ENCODE measurements around the gene MSH6.
"Not testable (repeated sequence)": the region's sequence is repeated elsewhere in the genome, so short reads cannot be mapped to it uniquely, and the experiment has no call there.

MSH6 gene

DNA sequence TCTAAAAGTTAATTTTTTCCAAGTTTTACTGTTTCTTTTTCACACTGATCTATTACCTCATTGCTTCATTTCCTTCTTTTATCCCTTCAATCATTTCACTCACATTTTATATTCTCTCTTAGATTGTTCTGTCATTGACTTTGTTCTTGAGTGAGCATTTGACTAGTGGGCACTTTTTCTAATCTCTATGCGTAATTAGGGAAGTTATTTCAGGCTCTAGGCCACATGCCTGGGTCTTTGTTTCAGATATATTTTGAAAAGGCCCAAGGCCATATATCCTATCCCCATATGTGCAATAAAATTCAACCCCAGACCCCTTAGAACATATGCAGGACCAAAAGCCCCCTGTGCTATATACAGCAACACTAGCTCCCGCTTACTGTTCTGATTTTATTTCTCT lies 61.2 kb downstream of the MSH6 start:
- DNase-seq, result no peak

- DNase-seq, result no peak
Observed at GRCh38 chr2:47849368-47849767, 66.4 kb downstream of the MSH6 start.

- DNase-seq, result no peak
Observed at GRCh38 chr2:47850198-47850597, 67.3 kb downstream of the MSH6 start.

DNA sequence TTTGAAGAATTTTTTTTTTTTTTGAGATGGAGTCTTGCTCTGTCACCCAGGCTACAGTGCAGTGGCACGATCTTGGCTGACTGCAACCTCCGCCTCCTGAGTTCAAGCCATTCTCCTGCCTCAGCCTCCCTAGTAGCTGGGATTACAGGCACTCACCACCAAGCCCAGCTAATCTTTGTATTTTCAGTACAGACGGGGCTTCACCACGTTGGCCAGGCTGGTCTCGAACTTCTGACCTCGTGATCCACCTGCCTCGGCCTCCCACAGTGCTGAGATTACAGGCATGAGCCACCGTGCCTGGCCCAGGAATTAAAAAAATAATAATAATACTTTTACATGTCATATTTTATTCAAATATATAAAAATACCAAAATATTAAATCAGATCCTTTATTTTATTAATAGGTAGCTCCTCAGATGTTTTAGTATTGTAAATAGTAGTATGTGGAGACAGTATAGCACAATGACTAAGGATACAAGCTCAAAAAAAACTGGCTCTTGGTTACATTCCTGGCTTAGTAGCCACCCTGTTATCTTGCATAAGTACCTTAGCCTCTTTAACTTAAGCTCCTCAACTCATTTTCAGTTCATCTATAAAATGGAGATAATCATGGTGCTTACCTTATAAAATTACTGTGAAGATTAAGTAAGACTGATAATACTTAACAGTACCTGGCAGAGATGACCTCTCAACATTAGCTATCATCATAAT lies 70.3 kb downstream of the MSH6 start:
- not testable (repeated sequence) for DNase-seq
